HEK293 (cell line): ENCODE results near the gene JCAD.

Experiments used
- CTCF ChIA-PET: fragments of 350-600 bp; formaldehyde crosslinking; extraction: SDS; loops from one replicate; lab custom pipeline; 2021; ENCODE audit warnings: antibody characterized with exemption; lab: Yijun Ruan, JAX
- POLR2A ChIA-PET: fragments of 300-600 bp; formaldehyde crosslinking; extraction: SDS; loops from one replicate; lab custom pipeline; 2020; ENCODE audit warnings: antibody characterized with exemption, inconsistent platforms; lab: Yijun Ruan, JAX
- H3K27ac ChIP-seq: fragments of 200-500 bp; sonication (Bioruptor generic); 2 replicates; pipeline ENCODE4 v1.5.1; 2014; ENCODE audit warnings: low read depth, low read length, control low read depth, inconsistent platforms; ENCODE audit errors: extremely low read depth
- H3K36me3 ChIP-seq, 2 experiments: fragments of 200-500 bp in 1 of 2; sonication (Bioruptor generic) in 1 of 2; 1 replicate in 1 of 2; 2 replicates in 1 of 2; pipeline ENCODE4 v1.5.1; 2014 to 2017; ENCODE audit warnings: inconsistent platforms in 2 of 2, low read length in 2 of 2; ENCODE audit not compliant: control insufficient read depth in 2 of 2, insufficient read depth in 1 of 2
- H3K4me1 ChIP-seq: fragments of 200-500 bp; sonication (Bioruptor generic); 2 replicates; pipeline ENCODE4 v1.5.1; 2014; ENCODE audit warnings: mild to moderate bottlenecking, low read length, inconsistent platforms; ENCODE audit not compliant: control insufficient read depth, insufficient read depth
- H3K4me3 ChIP-seq: 2 replicates; pipeline ENCODE4 v1.5.1; 2011; ENCODE audit warnings: low read depth, mild to moderate bottlenecking, control low read depth, low read length, moderate library complexity
- H3K9me3 ChIP-seq: fragments of 200-500 bp; sonication (Bioruptor generic); 2 replicates; pipeline ENCODE4 v1.5.1; 2014; ENCODE audit warnings: low read depth, low read length, inconsistent platforms; ENCODE audit not compliant: control insufficient read depth, insufficient read depth
- BCL11B ChIP-seq: fragments of 450-650 bp; formaldehyde crosslinking; IDR thresholded peaks from 2 replicates; pipeline ENCODE4 v1.5.1; 2016; ENCODE audit warnings: low read depth, missing biosample characterization, missing genetic modification characterization
- BCL6B ChIP-seq: fragments of 450-650 bp; formaldehyde crosslinking; IDR thresholded peaks from 2 replicates; pipeline ENCODE4 v1.5.1; 2017; ENCODE audit warnings: missing biosample characterization, missing genetic modification characterization
- EGR2 ChIP-seq: fragments of 450-650 bp; formaldehyde crosslinking; IDR thresholded peaks from 2 replicates; pipeline ENCODE4 v1.5.1; 2016; ENCODE audit warnings: low read depth, missing biosample characterization, missing genetic modification characterization
- GLI2 ChIP-seq: fragments of 450-650 bp; formaldehyde crosslinking; IDR thresholded peaks from 2 replicates; pipeline ENCODE4; 2017; ENCODE audit warnings: missing biosample characterization, missing genetic modification characterization, low read depth, borderline replicate concordance
- KLF7 ChIP-seq: fragments of 450-650 bp; formaldehyde crosslinking; IDR thresholded peaks from 2 replicates; pipeline ENCODE4 v1.5.1; 2016; ENCODE audit warnings: missing biosample characterization, missing genetic modification characterization, borderline replicate concordance
- MEIS1 ChIP-seq: sonication (generic); formaldehyde crosslinking; IDR thresholded peaks from 2 replicates; pipeline ENCODE4 v1.8.1; 2022; ENCODE audit warnings: missing genetic modification reagents, mild to moderate bottlenecking, borderline replicate concordance
- PRDM1 ChIP-seq: fragments of 450-650 bp; formaldehyde crosslinking; IDR thresholded peaks from 2 replicates; pipeline ENCODE4; 2016; ENCODE audit warnings: missing biosample characterization, missing genetic modification characterization
- SALL2 ChIP-seq: fragments of 450-650 bp; formaldehyde crosslinking; IDR thresholded peaks from 2 replicates; pipeline ENCODE4 v1.5.0; 2017; ENCODE audit warnings: missing biosample characterization, mild to moderate bottlenecking, missing genetic modification characterization, borderline replicate concordance
- TRIM28 ChIP-seq: IDR thresholded peaks from 2 replicates; pipeline ENCODE4 v1.6.1; 2011; ENCODE audit warnings: low read length, control low read depth, borderline replicate concordance
- WT1 ChIP-seq: fragments of 450-650 bp; formaldehyde crosslinking; IDR thresholded peaks from 2 replicates; pipeline ENCODE4 v1.5.1; 2016; ENCODE audit warnings: missing biosample characterization, missing genetic modification characterization
- ZBTB11 ChIP-seq: fragments of 450-650 bp; formaldehyde crosslinking; conservative IDR thresholded peaks from 2 replicates; pipeline ENCODE4 v1.5.1; 2016; ENCODE audit warnings: low read depth, missing biosample characterization, missing genetic modification characterization
- ZBTB17 ChIP-seq: fragments of 450-650 bp; formaldehyde crosslinking; IDR thresholded peaks from 2 replicates; pipeline ENCODE4 v1.5.1; 2016; ENCODE audit warnings: missing biosample characterization, missing genetic modification characterization
- ZBTB21 ChIP-seq: fragments of 450-650 bp; formaldehyde crosslinking; IDR thresholded peaks from 2 replicates; pipeline ENCODE4 v1.5.1; 2017; ENCODE audit warnings: missing biosample characterization, missing genetic modification characterization
- ZFP41 ChIP-seq: fragments of 450-650 bp; formaldehyde crosslinking; IDR thresholded peaks from 2 replicates; pipeline ENCODE4 v1.5.1; 2016; ENCODE audit warnings: missing biosample characterization, missing genetic modification characterization, borderline replicate concordance
- ZFP69B ChIP-seq: fragments of 450-650 bp; formaldehyde crosslinking; IDR thresholded peaks from 2 replicates; pipeline ENCODE4 v1.5.1; 2016; ENCODE audit warnings: missing biosample characterization, missing genetic modification characterization
- ZNF221 ChIP-seq: fragments of 450-650 bp; formaldehyde crosslinking; IDR thresholded peaks from 2 replicates; pipeline ENCODE4 v1.5.1; 2017; ENCODE audit warnings: missing biosample characterization, missing genetic modification characterization, borderline replicate concordance
- ZNF350 ChIP-seq: fragments of 450-650 bp; formaldehyde crosslinking; IDR thresholded peaks from 2 replicates; pipeline ENCODE4 v1.5.0; 2017; ENCODE audit warnings: missing biosample characterization, mild to moderate bottlenecking, missing genetic modification characterization
- ZNF362 ChIP-seq: fragments of 450-650 bp; formaldehyde crosslinking; IDR thresholded peaks from 2 replicates; pipeline ENCODE4 v1.5.1; 2016; ENCODE audit warnings: missing biosample characterization, missing genetic modification characterization
- ZNF391 ChIP-seq: fragments of 450-650 bp; formaldehyde crosslinking; IDR thresholded peaks from 2 replicates; pipeline ENCODE4 v1.5.1; 2016; ENCODE audit warnings: low read depth, missing biosample characterization, missing genetic modification characterization, borderline replicate concordance
- ZNF416 ChIP-seq: fragments of 450-650 bp; formaldehyde crosslinking; IDR thresholded peaks from 2 replicates; pipeline ENCODE4 v1.5.1; 2016; ENCODE audit warnings: missing biosample characterization, missing genetic modification characterization
- ZNF433 ChIP-seq: fragments of 450-650 bp; formaldehyde crosslinking; IDR thresholded peaks from 2 replicates; pipeline ENCODE4 v1.5.1; 2016; ENCODE audit warnings: missing biosample characterization, missing genetic modification characterization, low read depth
- ZNF510 ChIP-seq: fragments of 450-650 bp; formaldehyde crosslinking; IDR thresholded peaks from 2 replicates; pipeline ENCODE4 v1.5.1; 2018; ENCODE audit warnings: mild to moderate bottlenecking, missing genetic modification characterization, missing biosample characterization; ENCODE audit not compliant: insufficient replicate concordance
- ZNF560 ChIP-seq: fragments of 450-650 bp; formaldehyde crosslinking; IDR thresholded peaks from 2 replicates; pipeline ENCODE4 v1.5.1; 2017; ENCODE audit warnings: missing biosample characterization, missing genetic modification characterization, borderline replicate concordance
- ZNF580 ChIP-seq: fragments of 450-650 bp; formaldehyde crosslinking; IDR thresholded peaks from 2 replicates; pipeline ENCODE4 v1.5.1; 2016; ENCODE audit warnings: missing biosample characterization, missing genetic modification characterization
- ZNF610 ChIP-seq: fragments of 450-650 bp; formaldehyde crosslinking; IDR thresholded peaks from 2 replicates; pipeline ENCODE4 v1.5.1; 2016; ENCODE audit warnings: missing biosample characterization, missing genetic modification characterization, borderline replicate concordance
- ZNF629 ChIP-seq: fragments of 450-650 bp; formaldehyde crosslinking; IDR thresholded peaks from 2 replicates; pipeline ENCODE4 v1.5.1; 2017; ENCODE audit warnings: missing biosample characterization, missing genetic modification characterization
- ZNF658 ChIP-seq: fragments of 450-650 bp; formaldehyde crosslinking; IDR thresholded peaks from 2 replicates; pipeline ENCODE4; 2016; ENCODE audit warnings: missing biosample characterization, missing genetic modification characterization
- ZNF785 ChIP-seq: fragments of 450-650 bp; formaldehyde crosslinking; IDR thresholded peaks from 2 replicates; pipeline ENCODE4 v1.5.1; 2016; ENCODE audit warnings: missing biosample characterization, missing genetic modification characterization

Gene JCAD

GRCh38 chr10:30028006-30028737 lies 31.2 kb downstream of the JCAD start:
- TF ChIP-seq ZNF350 (tag by site-specific recombination) (no peak), ZNF785 (tag by site-specific recombination) (no peak), ZBTB17 (no peak), GLI2 (tag by site-specific recombination) (no peak), ZBTB11 (tag by site-specific recombination) (no peak), BCL11B (tag by site-specific recombination) (no peak), ZNF610 (tag by site-specific recombination) (no peak), ZNF391 (tag by site-specific recombination) (no peak), EGR2 (tag by site-specific recombination) (no peak), ZFP69B (tag by site-specific recombination) (no peak), ZNF433 (tag by site-specific recombination) (no peak), KLF7 (tag by site-specific recombination) (no peak), SALL2 (tag by site-specific recombination) (no peak), ZFP41 (tag by site-specific recombination) (no peak), ZNF416 (no peak)
- TF ChIP-seq, all 188 proteins: peak for 0
- Histone ChIP-seq H3K4me3 (no peak overlapping the region), H3K4me1 (no peaks in the 10 kb centered on the region), H3K9me3 (no peaks in the 10 kb centered on the region), H3K36me3 (peaks cover 3 to 48% of the 10 kb centered on the region in 2 experiments; a peak in 2 of 3 replicates), H3K27ac (no peak overlapping the region)
- CTCF ChIA-PET, result interaction anchor here (0.6 to 1.1 kb wide), 4 partner anchors 44 to 563 kb away, joined by 3 to 6 read pairs (median 3); no protein-coding TSS in a partner anchor
- POLR2A ChIA-PET, result no interaction called here

GRCh38 chr10:30027057-30028005 lies 32.1 kb downstream of the JCAD start:
- H3K27ac ChIP-seq, result no peak overlapping the region
- CTCF ChIA-PET, result interaction anchor here (1.1 kb wide), 2 partner anchors 50 to 99 kb away, joined by 3 read pairs; no protein-coding TSS in a partner anchor
- H3K4me1 ChIP-seq, result no peaks in the 10 kb centered on the region
- POLR2A ChIA-PET, result no interaction called here
- H3K36me3 ChIP-seq, result peaks cover 3 to 53% of the 10 kb centered on the region in 2 experiments; a peak in 2 of 3 replicates
- H3K9me3 ChIP-seq, result no peaks in the 10 kb centered on the region
- H3K4me3 ChIP-seq, result no peak overlapping the region
- TF ChIP-seq ZNF629, result no peak
- no peak for TF ChIP-seq ZNF560 (tag by site-specific recombination)
- TF ChIP-seq WT1 (tag by site-specific recombination), result no peak
- no peak for TF ChIP-seq TRIM28
- no peak for TF ChIP-seq ZNF510 (tag by site-specific recombination)
- TF ChIP-seq BCL6B (tag by site-specific recombination), result no peak
- TF ChIP-seq ZNF221 (tag by site-specific recombination), result no peak
- TF ChIP-seq ZNF580 (tag by site-specific recombination), result no peak
- no peak for TF ChIP-seq ZNF658 (tag by site-specific recombination)
- TF ChIP-seq ZNF362, result no peak
- no peak for TF ChIP-seq MEIS1 (CRISPR knock-in tag)
- no peak for TF ChIP-seq ZBTB21 (tag by site-specific recombination)
- no peak for TF ChIP-seq PRDM1 (tag by site-specific recombination)
